ENCODE data around the gene HHLA2. TPM values are rescaled to one million over a fixed set of nuclear protein-coding genes. Genes with fewer than 3 reads are reported as not detected.
"Not testable (repeated sequence)": the region's sequence is repeated elsewhere in the genome, so short reads cannot be mapped to it uniquely, and the experiment has no call there.

HHLA2 gene
- total and polyA plus RNA-seq, 7 donors: 0.71 to 97.8 (median 71.7) TPM; not detected in 3

DNA sequence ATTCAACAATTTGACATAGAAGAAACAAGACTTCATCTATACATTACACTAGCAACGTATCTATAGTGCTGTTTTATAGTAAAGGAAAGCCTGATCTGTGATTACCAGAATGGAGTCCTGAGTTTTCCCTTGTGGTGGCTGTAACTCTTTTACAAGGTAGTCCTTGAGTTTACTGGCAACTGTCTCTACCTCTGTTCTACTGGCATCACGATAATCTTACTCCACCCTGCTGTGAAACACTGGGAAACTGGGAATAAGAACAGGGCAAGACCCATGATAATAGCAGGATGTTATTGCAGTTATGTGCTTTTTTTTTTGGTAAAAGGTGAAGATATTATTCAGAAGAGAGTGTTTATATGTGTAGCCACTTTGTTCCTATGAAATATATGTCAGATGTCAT, 12.4 kb upstream of the HHLA2 start:
- 14 to 63% methylated on average over 2 of the region's 2 CpGs for WGBS, 2 donors
- Histone ChIP-seq H3K4me1 (no peaks in the 10 kb centered on the region), H3K36me3 (no peaks in the 10 kb centered on the region), H3K27me3 (no peaks in the 10 kb centered on the region), H3K4me3 (no peak overlapping the region), H3K27ac (no peak overlapping the region), H3K9me3 (peaks cover 0 to 9% (median 4%) of the 10 kb centered on the region in 4 donors)
- intact Hi-C loops (cut with DNase I): no loop called here
- DNase-seq: no peak
- TF ChIP-seq POLR2AphosphoS5 (IDR thresholded peaks at IDR 0.05): no peak
- TF ChIP-seq POLR2A (IDR thresholded peaks at IDR 0.05): no peak
- TF ChIP-seq EP300 (IDR thresholded peaks at IDR 0.05): no peak
- TF ChIP-seq, protein P1, sequence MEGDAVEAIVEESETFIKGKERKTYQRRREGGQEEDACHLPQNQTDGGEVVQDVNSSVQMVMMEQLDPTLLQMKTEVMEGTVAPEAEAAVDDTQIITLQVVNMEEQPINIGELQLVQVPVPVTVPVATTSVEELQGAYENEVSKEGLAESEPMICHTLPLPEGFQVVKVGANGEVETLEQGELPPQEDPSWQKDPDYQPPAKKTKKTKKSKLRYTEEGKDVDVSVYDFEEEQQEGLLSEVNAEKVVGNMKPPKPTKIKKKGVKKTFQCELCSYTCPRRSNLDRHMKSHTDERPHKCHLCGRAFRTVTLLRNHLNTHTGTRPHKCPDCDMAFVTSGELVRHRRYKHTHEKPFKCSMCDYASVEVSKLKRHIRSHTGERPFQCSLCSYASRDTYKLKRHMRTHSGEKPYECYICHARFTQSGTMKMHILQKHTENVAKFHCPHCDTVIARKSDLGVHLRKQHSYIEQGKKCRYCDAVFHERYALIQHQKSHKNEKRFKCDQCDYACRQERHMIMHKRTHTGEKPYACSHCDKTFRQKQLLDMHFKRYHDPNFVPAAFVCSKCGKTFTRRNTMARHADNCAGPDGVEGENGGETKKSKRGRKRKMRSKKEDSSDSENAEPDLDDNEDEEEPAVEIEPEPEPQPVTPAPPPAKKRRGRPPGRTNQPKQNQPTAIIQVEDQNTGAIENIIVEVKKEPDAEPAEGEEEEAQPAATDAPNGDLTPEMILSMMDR (IDR thresholded peaks at IDR 0.05): no peak

DNA sequence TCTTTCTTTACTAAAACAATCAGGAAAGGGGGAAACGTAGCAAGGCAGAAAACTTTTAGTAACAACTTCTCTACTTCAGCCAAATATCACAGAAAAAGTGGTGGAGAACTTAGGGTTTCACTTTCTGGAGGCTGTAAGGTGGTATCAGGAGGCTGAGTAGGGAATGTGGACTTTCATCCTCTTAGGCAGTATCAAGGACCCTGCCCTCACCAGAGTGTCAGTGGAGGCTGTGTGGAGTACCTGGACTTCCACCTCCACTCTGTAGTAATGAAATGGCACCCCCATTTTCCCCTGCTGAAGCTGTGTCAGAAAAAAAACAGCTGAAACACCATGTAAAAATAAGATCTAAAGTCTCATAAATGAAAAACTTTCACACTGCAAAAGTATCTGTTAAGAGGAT, 11.2 kb upstream of the HHLA2 start:
- Histone ChIP-seq H3K4me3 (no peak overlapping the region), H3K4me1 (no peaks in the 10 kb centered on the region), H3K9me3 (peaks cover 0 to 3% (median 0%) of the 10 kb centered on the region in 4 donors), H3K27me3 (no peaks in the 10 kb centered on the region), H3K36me3 (no peaks in the 10 kb centered on the region), H3K27ac (no peak overlapping the region)
- WGBS, 2 donors: 69 to 84% methylated on average over 1 of the region's 1 CpG
- no peak for DNase-seq
- intact Hi-C loops (cut with DNase I): no loop called here
- no peak for TF ChIP-seq EP300 (IDR thresholded peaks at IDR 0.05)
- TF ChIP-seq POLR2AphosphoS5 (IDR thresholded peaks at IDR 0.05): no peak
- TF ChIP-seq, protein P1 (IDR thresholded peaks at IDR 0.05): no peak
- no peak for TF ChIP-seq POLR2A (IDR thresholded peaks at IDR 0.05)

- Histone ChIP-seq H3K4me3 (no peak overlapping the region), H3K27me3 (no peaks in the 10 kb centered on the region), H3K4me1 (no peaks in the 10 kb centered on the region), H3K9me3 (peaks cover 0 to 4% (median 0%) of the 10 kb centered on the region in 4 donors), H3K27ac (no peak overlapping the region), H3K36me3 (no peaks in the 10 kb centered on the region)
- intact Hi-C loops (cut with DNase I): no loop called here
- TF ChIP-seq EP300 (IDR thresholded peaks at IDR 0.05): no peak
- no peak for TF ChIP-seq POLR2AphosphoS5 (IDR thresholded peaks at IDR 0.05)
- TF ChIP-seq POLR2A (IDR thresholded peaks at IDR 0.05): no peak
- TF ChIP-seq, protein P1 (IDR thresholded peaks at IDR 0.05): no peak
- 0 to 90% methylated on average over 1 of the region's 1 CpG for WGBS, 2 donors
- no peak for DNase-seq
Measured at GRCh38 chr3:108287146-108287545, 9.2 kb upstream of the HHLA2 start.

GRCh38 chr3:108288193-108288592, 8.2 kb upstream of the HHLA2 start:
- H3K36me3 ChIP-seq; H3K4me1 ChIP-seq; H3K27me3 ChIP-seq; DNase-seq; H3K27ac ChIP-seq; H3K9me3 ChIP-seq; intact Hi-C loops (cut with DNase I); H3K4me3 ChIP-seq: not testable (repeated sequence)
- WGBS, 2 donors: 93 to 97% methylated on average over 6 of the region's 6 CpGs

- Histone ChIP-seq H3K9me3 (peaks cover 0 to 4% (median 0%) of the 10 kb centered on the region in 4 donors), H3K36me3 (no peaks in the 10 kb centered on the region), H3K27me3 (no peaks in the 10 kb centered on the region), H3K4me1 (no peaks in the 10 kb centered on the region), H3K4me3 (no peak overlapping the region), H3K27ac (no peak overlapping the region)
- no peak for DNase-seq
- WGBS, 2 donors: 69 to 85% methylated on average over 2 of the region's 2 CpGs
- intact Hi-C loops (cut with DNase I): no loop called here
- no peak for TF ChIP-seq POLR2AphosphoS5 (IDR thresholded peaks at IDR 0.05)
- TF ChIP-seq, protein P1 (IDR thresholded peaks at IDR 0.05): no peak
- no peak for TF ChIP-seq EP300 (IDR thresholded peaks at IDR 0.05)
- TF ChIP-seq POLR2A (IDR thresholded peaks at IDR 0.05): no peak
Measured at GRCh38 chr3:108289159-108289558, 7.2 kb upstream of the HHLA2 start.

Data from sigmoid colon (tissue), 7 donors.